ENCODE results near the gene NYNRIN. TPM values are rescaled to one million over a fixed set of nuclear protein-coding genes. Genes with fewer than 3 reads are reported as not detected.

The NYNRIN gene
- total RNA-seq, 2 donors from 2014 or later = 13.0 to 26.7 TPM

GRCh38 chr14:24465368-24465767 lies 66.6 kb downstream of the NYNRIN start:
- Histone ChIP-seq H3K36me3 (no peaks in the 10 kb centered on the region), H3K27ac (no peak overlapping the region), H3K4me3 (no peak overlapping the region), H3K9ac (ENCODE audit: low read depth in 2 of 2, low read length in 2 of 2) (no peak overlapping the region), H3K9me3 (no peaks in the 10 kb centered on the region), H3K27me3 (no peaks in the 10 kb centered on the region), H3K4me1 (no peaks in the 10 kb centered on the region)
- DNase-seq = no peak
- intact Hi-C loops (cut with DNase I) = no loop called here
- TF ChIP-seq CTCF (IDR thresholded peaks at IDR 0.05) = no peak

- Histone ChIP-seq H3K27me3 (no peaks in the 10 kb centered on the region), H3K9ac (ENCODE audit: low read depth in 2 of 2, low read length in 2 of 2) (no peak overlapping the region), H3K27ac (no peak overlapping the region), H3K9me3 (no peaks in the 10 kb centered on the region), H3K4me3 (no peak overlapping the region), H3K36me3 (no peaks in the 10 kb centered on the region), H3K4me1 (no peaks in the 10 kb centered on the region)
- DNase-seq = no peak
- intact Hi-C loops (cut with DNase I) = no loop called here
- no peak for TF ChIP-seq CTCF (IDR thresholded peaks at IDR 0.05)
These were observed 67.0 kb downstream of the NYNRIN start for GRCh38 chr14:24465805-24466204.

Other genes with a start within 250 kb of the NYNRIN start
- gene IRF9, start 237.7 kb upstream of the NYNRIN start, total RNA-seq = 10 to 100 TPM; 54.4 to 57.5 TPM
- gene REC8, start 226.9 kb upstream of the NYNRIN start, total RNA-seq = 1 to 10 TPM; 5.1 TPM
- gene IPO4, start 210.2 kb upstream of the NYNRIN start, total RNA-seq = 10 to 100 TPM; 19.3 to 78.2 TPM
- gene TM9SF1, start 203.6 kb upstream of the NYNRIN start, total RNA-seq = 10 to 100 TPM; 58.8 to 65.6 TPM
- gene TSSK4, start 193.3 kb upstream of the NYNRIN start, total RNA-seq = under 1 TPM; 0.19 to 0.49 TPM
- 10 to 100 TPM; 47.8 to 48.0 TPM for gene CHMP4A, start 185.5 kb upstream of the NYNRIN start, total RNA-seq
- 10 to 100 TPM in 1 of 2 donors, 1 to 10 TPM in 1; 8.2 to 10.9 TPM for gene MDP1, start 182.9 kb upstream of the NYNRIN start, total RNA-seq
- gene NEDD8, start 166.6 kb upstream of the NYNRIN start, total RNA-seq = 100 to 1,000 TPM; 126 to 150 TPM
- 10 to 100 TPM; 57.9 to 68.1 TPM for gene GMPR2, start 166.1 kb upstream of the NYNRIN start, total RNA-seq
- gene TINF2, start 156.4 kb upstream of the NYNRIN start, total RNA-seq = 10 to 100 TPM; 45.5 to 45.7 TPM
- gene TGM1, start 135.8 kb upstream of the NYNRIN start, total RNA-seq = 1 to 10 TPM in 1 of 2 donors, under 1 TPM in 1; 0.40 to 3.9 TPM
- 10 to 100 TPM; 37.3 to 38.3 TPM for gene RABGGTA, start 127.4 kb upstream of the NYNRIN start, total RNA-seq
- gene DHRS1, start 99.2 kb upstream of the NYNRIN start, total RNA-seq = 10 to 100 TPM; 38.0 to 42.4 TPM
- gene NOP9, start 99.2 kb upstream of the NYNRIN start, total RNA-seq = 10 to 100 TPM; 23.8 to 49.8 TPM
- gene CIDEB, start 91.0 kb upstream of the NYNRIN start, total RNA-seq = 10 to 100 TPM in 1 of 2 donors, 1 to 10 TPM in 1; 7.7 to 12.9 TPM
- gene LTB4R2, start 88.9 kb upstream of the NYNRIN start, total RNA-seq = 1 to 10 TPM; 2.7 to 7.8 TPM
- gene LTB4R, start 87.5 kb upstream of the NYNRIN start, total RNA-seq = 1 to 10 TPM; 1.5 to 4.0 TPM
- gene ADCY4, start 63.9 kb upstream of the NYNRIN start, total RNA-seq = 10 to 100 TPM in 1 of 2 donors, 1 to 10 TPM in 1; 6.7 to 10.2 TPM
- gene RIPK3, start 59.0 kb upstream of the NYNRIN start, total RNA-seq = 10 to 100 TPM; 30.1 to 38.2 TPM
- gene NFATC4, start 30.8 kb upstream of the NYNRIN start, total RNA-seq = 10 to 100 TPM; 11.2 to 24.0 TPM
- 1 to 10 TPM; 1.8 to 2.0 TPM for gene CBLN3, start 30.7 kb downstream of the NYNRIN start, total RNA-seq
- 10 to 100 TPM; 82.6 to 90.4 TPM for gene KHNYN, start 31.0 kb downstream of the NYNRIN start, total RNA-seq
- 10 to 100 TPM; 32.5 to 40.9 TPM for gene SDR39U1, start 43.8 kb downstream of the NYNRIN start, total RNA-seq
- gene CMA1, start 109.3 kb downstream of the NYNRIN start, total RNA-seq = 1 to 10 TPM; 1.3 TPM
- gene CTSG, start 177.2 kb downstream of the NYNRIN start, total RNA-seq = 1 to 10 TPM; 3.2 to 5.4 TPM
- gene GZMH, start 210.7 kb downstream of the NYNRIN start, total RNA-seq = under 1 TPM; 0.53 to 0.59 TPM
- gene GZMB, start 235.2 kb downstream of the NYNRIN start, total RNA-seq = 1 to 10 TPM; 1.1 to 3.0 TPM